Astrocyte (in vitro differentiated cells and primary cell): ENCODE data around the gene FAM151A. TPM values are rescaled to one million over a fixed set of nuclear protein-coding genes. Genes with fewer than 3 reads are reported as not detected.

Experiments
- DNase-seq: peaks from one replicate; pipeline ENCODE4 v3.0.0-alpha.2; 2010; ENCODE audit warnings: low read depth
- FAIRE-seq: peaks from 2 replicates; lab custom pipeline; 2011; peaks lifted over from hg19 to GRCh38; lab: Jason Lieb, UNC
- H2AFZ ChIP-seq: 2 replicates; pipeline ENCODE4 v1.6.0; 2012; ENCODE audit warnings: low read depth, low read length, inconsistent platforms
- H3K27ac ChIP-seq: 2 replicates; pipeline ENCODE4 v1.5.1; 2011; ENCODE audit warnings: low read depth, low read length, inconsistent platforms
- H3K27me3 ChIP-seq: 2 replicates; pipeline ENCODE4 v1.6.0; 2011; ENCODE audit warnings: low read length, inconsistent platforms; ENCODE audit not compliant: insufficient read depth
- H3K36me3 ChIP-seq: 2 replicates; pipeline ENCODE4 v1.5.1; 2011; ENCODE audit warnings: low read length, inconsistent platforms; ENCODE audit not compliant: insufficient read depth
- H3K4me1 ChIP-seq: 2 replicates; pipeline ENCODE4 v1.5.1; 2011; ENCODE audit warnings: low read length, inconsistent platforms; ENCODE audit not compliant: insufficient read depth
- H3K4me2 ChIP-seq: 2 replicates; pipeline ENCODE4 v1.6.0; 2012; ENCODE audit warnings: low read length, inconsistent platforms
- H3K4me3 ChIP-seq: 2 replicates; pipeline ENCODE4 v1.5.1; 2011; ENCODE audit warnings: low read depth, mild to moderate bottlenecking, low read length, inconsistent platforms; ENCODE audit not compliant: insufficient read depth
- H3K79me2 ChIP-seq: 2 replicates; pipeline ENCODE4 v1.6.0; 2012; ENCODE audit warnings: mild to moderate bottlenecking, low read length, inconsistent platforms; ENCODE audit not compliant: insufficient read depth
- H3K9ac ChIP-seq: 2 replicates; pipeline ENCODE4 v1.6.0; 2012; ENCODE audit warnings: mild to moderate bottlenecking, low read length, inconsistent platforms
- H3K9me3 ChIP-seq: 2 replicates; pipeline ENCODE4 v1.5.1; 2012; ENCODE audit warnings: low read depth, mild to moderate bottlenecking, low read length, inconsistent platforms; ENCODE audit not compliant: insufficient read depth
- H4K20me1 ChIP-seq: 2 replicates; pipeline ENCODE4 v1.6.0; 2012; ENCODE audit warnings: low read length, inconsistent platforms; ENCODE audit not compliant: insufficient read depth
- H3K27ac Mint-ChIP-seq: one replicate; pipeline ENCODE4 v1.8.0; 2021; ENCODE audit warnings: mild to moderate bottlenecking, mixed read lengths; ENCODE audit not compliant: unreplicated experiment
- H3K27me3 Mint-ChIP-seq: one replicate; pipeline ENCODE4 v1.8.0; 2021; ENCODE audit warnings: low read depth, mixed read lengths; ENCODE audit not compliant: unreplicated experiment
- H3K36me3 Mint-ChIP-seq: one replicate; pipeline ENCODE4 v1.8.0; 2021; ENCODE audit warnings: low read depth, mixed read lengths; ENCODE audit not compliant: unreplicated experiment
- H3K4me1 Mint-ChIP-seq: one replicate; pipeline ENCODE4 v1.8.0; 2021; ENCODE audit warnings: low read depth, mixed read lengths; ENCODE audit not compliant: unreplicated experiment
- H3K4me3 Mint-ChIP-seq: one replicate; pipeline ENCODE4 v1.8.0; 2021; ENCODE audit warnings: mild to moderate bottlenecking, moderate library complexity, mixed read lengths; ENCODE audit not compliant: unreplicated experiment
- H3K9me3 Mint-ChIP-seq: one replicate; pipeline ENCODE4 v1.8.0; 2021; ENCODE audit warnings: mild to moderate bottlenecking, mixed read lengths; ENCODE audit not compliant: unreplicated experiment
- CTCF ChIP-seq: IDR thresholded peaks from 2 replicates; pipeline ENCODE4 v1.5.1; 2011; ENCODE audit warnings: low read depth, mild to moderate bottlenecking, inconsistent platforms, low read length, moderate library complexity; ENCODE audit not compliant: insufficient read depth
- EZH2 ChIP-seq: IDR thresholded peaks from 2 replicates; pipeline ENCODE4 v1.6.1; 2012; ENCODE audit warnings: mild to moderate bottlenecking, low read length, inconsistent platforms; ENCODE audit not compliant: insufficient read depth
- total RNA-seq: library from RNA; stranded (reverse); gene quantifications from 2 replicates; pipeline ENCODE4 v1.2.1, GENCODE V29; 2021

Gene FAM151A
- total RNA-seq, 1 donor from 2014 or later, result not detected

- Histone ChIP-seq H4K20me1 (peaks cover 3% of the 10 kb centered on the region), H3K4me2 (no peak overlapping the region), H3K36me3 (no peaks in the 10 kb centered on the region), H3K79me2 (no peaks in the 10 kb centered on the region), H3K27ac (no peak overlapping the region), H3K4me1 (peaks cover 3% of the 10 kb centered on the region), H3K4me3 (no peak overlapping the region), H2AFZ (no peak overlapping the region), H3K9me3 (no peaks in the 10 kb centered on the region), H3K27me3 (no peaks in the 10 kb centered on the region), H3K9ac (no peak overlapping the region)
- FAIRE-seq (no peak), DNase-seq (no peak)
- Mint-ChIP-seq H3K4me3 (no peak overlapping the region), H3K9me3 (no peaks in the 10 kb centered on the region), H3K4me1 (peaks cover 8% of the 10 kb centered on the region), H3K27ac (no peak overlapping the region), H3K27me3 (peaks cover 24% of the 10 kb centered on the region), H3K36me3 (peaks cover 2% of the 10 kb centered on the region)
- no peak for TF ChIP-seq CTCF
- TF ChIP-seq EZH2, result no peak
Measured at GRCh38 chr1:54582566-54583306, 40.6 kb downstream of the FAM151A start.

- H3K27me3 Mint-ChIP-seq, result peaks cover 22% of the 10 kb centered on the region
- no peak for TF ChIP-seq CTCF
- TF ChIP-seq EZH2, result no peak
- no peak for FAIRE-seq
- peaks cover 8% of the 10 kb centered on the region for H3K4me1 Mint-ChIP-seq
- Histone ChIP-seq H3K9me3 (no peaks in the 10 kb centered on the region), H3K4me2 (no peak overlapping the region), H3K27me3 (no peaks in the 10 kb centered on the region), H3K27ac (no peak overlapping the region), H3K9ac (no peak overlapping the region), H3K36me3 (no peaks in the 10 kb centered on the region), H3K4me1 (peaks cover 3% of the 10 kb centered on the region), H3K4me3 (no peak overlapping the region), H4K20me1 (peaks cover 3% of the 10 kb centered on the region), H3K79me2 (no peaks in the 10 kb centered on the region), H2AFZ (no peak overlapping the region)
- H3K4me3 Mint-ChIP-seq, result no peak overlapping the region
- peaks cover under 1% of the 10 kb centered on the region for H3K36me3 Mint-ChIP-seq
- DNase-seq, result peak; percentile 58
- no peak overlapping the region for H3K27ac Mint-ChIP-seq
- no peaks in the 10 kb centered on the region for H3K9me3 Mint-ChIP-seq
Measured at GRCh38 chr1:54581621-54582035, 41.7 kb downstream of the FAM151A start.

GRCh38 chr1:54580856-54581550, 42.3 kb downstream of the FAM151A start:
- peaks cover 3% of the 10 kb centered on the region for H3K4me1 ChIP-seq
- no peak for TF ChIP-seq EZH2
- TF ChIP-seq CTCF, result no peak
- H3K27me3 ChIP-seq, result no peaks in the 10 kb centered on the region
- no peak for FAIRE-seq
- Mint-ChIP-seq H3K4me3 (no peak overlapping the region), H3K27me3 (peaks cover 21% of the 10 kb centered on the region), H3K9me3 (no peaks in the 10 kb centered on the region), H3K27ac (no peak overlapping the region), H3K36me3 (no peaks in the 10 kb centered on the region), H3K4me1 (peaks cover 8% of the 10 kb centered on the region)
- no peak for DNase-seq
- H3K79me2 ChIP-seq, result no peaks in the 10 kb centered on the region
- H3K9ac ChIP-seq, result no peak overlapping the region
- no peaks in the 10 kb centered on the region for H3K36me3 ChIP-seq
- H3K4me3 ChIP-seq, result no peak overlapping the region
- no peak overlapping the region for H3K27ac ChIP-seq
- H3K9me3 ChIP-seq, result no peaks in the 10 kb centered on the region
- no peak overlapping the region for H3K4me2 ChIP-seq
- H2AFZ ChIP-seq, result no peak overlapping the region
- peaks cover 3% of the 10 kb centered on the region for H4K20me1 ChIP-seq
